NT2/D1 (cell line): ENCODE results near the gene HDC.

Source experiments
- SUZ12 ChIP-seq: IDR thresholded peaks from 2 replicates; pipeline ENCODE4 v1.6.1; 2011; ENCODE audit not compliant: insufficient read length, insufficient read depth; ENCODE audit errors: extremely low read depth
- YY1 ChIP-seq: IDR thresholded peaks from 2 replicates; pipeline ENCODE4 v1.6.1; 2011; ENCODE audit not compliant: insufficient read length, insufficient read depth
- ZNF274 ChIP-seq: IDR thresholded peaks from 2 replicates; pipeline ENCODE4 v1.6.1; 2011; ENCODE audit warnings: mild to moderate bottlenecking, low read depth, low read length

- TF ChIP-seq ZNF274, result no peak
- TF ChIP-seq SUZ12, result no peak
- no peak for TF ChIP-seq YY1
Measured at GRCh38 chr15:50192926-50193620, 72.5 kb downstream of the HDC start.
